ENCODE measurements around the gene SMURF1. TPM values are rescaled to one million over a fixed set of nuclear protein-coding genes. Genes with fewer than 3 reads are reported as not detected.

Gene SMURF1
- polyA plus RNA-seq, 1 donor from 2014 or later, result 22.9 TPM

GRCh38 chr7:99031496-99031895, 112.4 kb downstream of the SMURF1 start:
- no peak overlapping the region for H2AFZ ChIP-seq (ENCODE audit: low read depth, low read length)
- no peaks in the 10 kb centered on the region for H3K27me3 ChIP-seq (ENCODE audit: insufficient read depth, low read depth, low read length)
- TF ChIP-seq EZH2 (IDR thresholded peaks at IDR 0.05; ENCODE audit: borderline replicate concordance, insufficient read depth, low read length, poor library complexity, severe bottlenecking) (no peak), REST (IDR thresholded peaks at IDR 0.05; ENCODE audit: borderline replicate concordance) (no peak), MXI1 (conservative IDR thresholded peaks at IDR 0.05; ENCODE audit: poor library complexity, severe bottlenecking) (no peak)
- H3K27ac ChIP-seq (ENCODE audit: low read length), result no peak overlapping the region
- no peak overlapping the region for H3K9ac ChIP-seq (ENCODE audit: low read length)
- no peaks in the 10 kb centered on the region for H3F3A ChIP-seq (ENCODE audit: insufficient read depth, low read length, poor library complexity, severe bottlenecking)
- H3K4me3 ChIP-seq (ENCODE audit: low read length), result no peak overlapping the region
- no peaks in the 10 kb centered on the region for H3K79me2 ChIP-seq (replicated peaks; ENCODE audit: insufficient read depth, low read length)
- no peaks in the 10 kb centered on the region for H3K9me2 ChIP-seq (ENCODE audit: insufficient read depth, low read length)
- peaks cover 17% of the 10 kb centered on the region for H3K36me3 ChIP-seq (ENCODE audit: insufficient read depth, low read length)
- no peaks in the 10 kb centered on the region for H4K20me1 ChIP-seq (ENCODE audit: insufficient read depth)
- no peak overlapping the region for H3K4me2 ChIP-seq (ENCODE audit: low read length)
- no peaks in the 10 kb centered on the region for H3K9me3 ChIP-seq (ENCODE audit: low read length)

- Histone ChIP-seq H3K27me3 (ENCODE audit: insufficient read depth, low read depth, low read length) (no peaks in the 10 kb centered on the region), H4K20me1 (ENCODE audit: insufficient read depth) (no peaks in the 10 kb centered on the region), H3K79me2 (replicated peaks; ENCODE audit: insufficient read depth, low read length) (no peaks in the 10 kb centered on the region), H3K4me3 (ENCODE audit: low read length) (no peak overlapping the region), H3F3A (ENCODE audit: insufficient read depth, low read length, poor library complexity, severe bottlenecking) (no peaks in the 10 kb centered on the region), H3K9ac (ENCODE audit: low read length) (no peak overlapping the region), H3K9me3 (ENCODE audit: low read length) (no peaks in the 10 kb centered on the region), H3K9me2 (ENCODE audit: insufficient read depth, low read length) (no peaks in the 10 kb centered on the region), H2AFZ (ENCODE audit: low read depth, low read length) (no peak overlapping the region), H3K4me2 (ENCODE audit: low read length) (no peak overlapping the region), H3K36me3 (ENCODE audit: insufficient read depth, low read length) (peaks cover 17% of the 10 kb centered on the region), H3K27ac (ENCODE audit: low read length) (no peak overlapping the region)
- TF ChIP-seq RAD21 (conservative IDR thresholded peaks at IDR 0.05) (no peak), TAF1 (IDR thresholded peaks at IDR 0.05; ENCODE audit: low read depth) (no peak), EZH2 (IDR thresholded peaks at IDR 0.05; ENCODE audit: borderline replicate concordance, insufficient read depth, low read length, poor library complexity, severe bottlenecking) (no peak), POLR2AphosphoS5 (IDR thresholded peaks at IDR 0.05) (no peak), EP300 (conservative IDR thresholded peaks at IDR 0.05; ENCODE audit: poor library complexity, severe bottlenecking) (no peak)
Measured at GRCh38 chr7:99030951-99031350, 113.0 kb downstream of the SMURF1 start.

GRCh38 chr7:99030457-99030856, 113.5 kb downstream of the SMURF1 start:
- Histone ChIP-seq H3K4me2 (ENCODE audit: low read length) (no peak overlapping the region), H4K20me1 (ENCODE audit: insufficient read depth) (no peaks in the 10 kb centered on the region), H3K9me2 (ENCODE audit: insufficient read depth, low read length) (no peaks in the 10 kb centered on the region), H3K27me3 (ENCODE audit: insufficient read depth, low read depth, low read length) (no peaks in the 10 kb centered on the region), H3K36me3 (ENCODE audit: insufficient read depth, low read length) (peaks cover 17% of the 10 kb centered on the region), H3K4me3 (ENCODE audit: low read length) (no peak overlapping the region), H3K9ac (ENCODE audit: low read length) (no peak overlapping the region), H3F3A (ENCODE audit: insufficient read depth, low read length, poor library complexity, severe bottlenecking) (no peaks in the 10 kb centered on the region), H3K79me2 (replicated peaks; ENCODE audit: insufficient read depth, low read length) (no peaks in the 10 kb centered on the region), H3K27ac (ENCODE audit: low read length) (no peak overlapping the region), H2AFZ (ENCODE audit: low read depth, low read length) (no peak overlapping the region), H3K9me3 (ENCODE audit: low read length) (no peaks in the 10 kb centered on the region)
- no peak for TF ChIP-seq TAF1 (IDR thresholded peaks at IDR 0.05; ENCODE audit: low read depth)
